ENCODE measurements around the gene PARD3.

PARD3 gene

DNA sequence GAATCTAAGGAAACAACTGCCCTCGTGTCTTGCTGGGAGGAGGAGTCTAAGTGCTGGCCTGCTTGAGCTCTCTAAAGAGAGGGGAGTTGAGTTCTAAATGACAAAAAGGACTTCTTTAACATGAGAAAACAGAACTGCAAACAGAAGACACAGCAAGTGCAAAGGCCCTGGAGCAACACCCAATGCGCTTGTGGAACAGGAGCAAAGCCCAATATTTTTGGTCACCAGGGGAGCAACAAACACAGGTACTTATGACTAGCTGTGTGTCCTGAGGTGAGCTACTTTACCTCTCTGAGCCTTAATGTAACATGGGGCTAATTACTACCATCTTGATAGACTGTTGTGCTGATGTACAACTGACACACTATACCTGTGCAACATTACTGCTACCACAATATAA lies 634.3 kb downstream of the PARD3 start:
- TF ChIP-seq, protein P1, sequence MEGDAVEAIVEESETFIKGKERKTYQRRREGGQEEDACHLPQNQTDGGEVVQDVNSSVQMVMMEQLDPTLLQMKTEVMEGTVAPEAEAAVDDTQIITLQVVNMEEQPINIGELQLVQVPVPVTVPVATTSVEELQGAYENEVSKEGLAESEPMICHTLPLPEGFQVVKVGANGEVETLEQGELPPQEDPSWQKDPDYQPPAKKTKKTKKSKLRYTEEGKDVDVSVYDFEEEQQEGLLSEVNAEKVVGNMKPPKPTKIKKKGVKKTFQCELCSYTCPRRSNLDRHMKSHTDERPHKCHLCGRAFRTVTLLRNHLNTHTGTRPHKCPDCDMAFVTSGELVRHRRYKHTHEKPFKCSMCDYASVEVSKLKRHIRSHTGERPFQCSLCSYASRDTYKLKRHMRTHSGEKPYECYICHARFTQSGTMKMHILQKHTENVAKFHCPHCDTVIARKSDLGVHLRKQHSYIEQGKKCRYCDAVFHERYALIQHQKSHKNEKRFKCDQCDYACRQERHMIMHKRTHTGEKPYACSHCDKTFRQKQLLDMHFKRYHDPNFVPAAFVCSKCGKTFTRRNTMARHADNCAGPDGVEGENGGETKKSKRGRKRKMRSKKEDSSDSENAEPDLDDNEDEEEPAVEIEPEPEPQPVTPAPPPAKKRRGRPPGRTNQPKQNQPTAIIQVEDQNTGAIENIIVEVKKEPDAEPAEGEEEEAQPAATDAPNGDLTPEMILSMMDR (IDR thresholded peaks at IDR 0.05; ENCODE audit: low read depth, low read length, missing control alignments) = no peak
- DNase-seq (ENCODE audit: low read depth) = no peak
- no peak overlapping the region for H3K4me3 ChIP-seq (ENCODE audit: low read depth, low read length)

GRCh38 chr10:34179280-34179679 lies 635.8 kb downstream of the PARD3 start:
- TF ChIP-seq, protein P1 (IDR thresholded peaks at IDR 0.05; ENCODE audit: low read depth, low read length, missing control alignments) = no peak
- DNase-seq (ENCODE audit: low read depth) = no peak

DNA sequence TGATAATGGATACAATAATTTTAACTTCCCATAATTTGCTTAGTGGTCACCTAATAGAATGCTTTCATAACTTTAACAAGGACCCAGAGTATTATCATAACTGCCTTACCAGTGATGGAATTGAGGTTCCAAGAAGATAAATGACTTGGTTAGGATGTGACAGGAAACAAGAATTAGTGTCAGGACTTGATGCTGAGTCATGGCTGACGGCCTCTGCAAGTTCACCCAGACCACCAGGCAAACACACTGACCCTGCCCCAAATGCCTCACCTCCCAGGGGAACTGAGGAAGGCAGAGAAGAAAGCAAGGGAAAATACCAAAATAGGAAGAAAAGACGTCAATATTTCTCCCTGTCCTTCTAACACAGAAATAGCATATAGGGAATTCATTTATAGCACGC lies 636.3 kb downstream of the PARD3 start:
- H3K4me3 ChIP-seq (ENCODE audit: low read depth, low read length) = no peak overlapping the region
- TF ChIP-seq, protein P1 (IDR thresholded peaks at IDR 0.05; ENCODE audit: low read depth, low read length, missing control alignments) = no peak
- DNase-seq (ENCODE audit: low read depth) = no peak

More at GRCh38 chr10:34179280-34179679, 635.8 kb downstream of the PARD3 start:
- H3K4me3 ChIP-seq (ENCODE audit: low read depth, low read length) = no peak overlapping the region

DNA sequence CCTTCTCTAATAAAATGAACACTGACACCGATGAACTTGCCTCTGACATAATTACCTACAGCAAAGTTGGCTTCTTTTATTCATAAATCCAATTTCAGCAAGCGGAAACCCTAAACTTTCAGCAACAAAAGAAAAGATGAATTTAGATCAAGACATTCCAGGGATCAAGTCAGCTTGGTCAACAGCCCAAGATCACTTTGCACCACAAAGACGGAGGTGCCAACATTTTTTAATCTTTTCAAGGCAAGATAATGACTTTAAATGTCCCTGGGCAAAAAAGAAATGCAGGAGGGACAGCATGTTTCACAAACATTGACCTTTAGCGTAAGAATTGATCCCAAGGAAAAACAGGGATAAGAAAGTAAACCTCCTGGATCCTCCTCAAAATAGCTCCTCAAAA lies 636.9 kb downstream of the PARD3 start:
- TF ChIP-seq, protein P1 (IDR thresholded peaks at IDR 0.05; ENCODE audit: low read depth, low read length, missing control alignments) = no peak
- no peak for DNase-seq (ENCODE audit: low read depth)
- H3K4me3 ChIP-seq (ENCODE audit: low read depth, low read length) = no peak overlapping the region

GRCh38 chr10:34177445-34177844 lies 637.7 kb downstream of the PARD3 start:
- no peak for DNase-seq (ENCODE audit: low read depth)
- TF ChIP-seq, protein P1 (IDR thresholded peaks at IDR 0.05; ENCODE audit: low read depth, low read length, missing control alignments) = no peak
- no peak overlapping the region for H3K4me3 ChIP-seq (ENCODE audit: low read depth, low read length)

GRCh38 chr10:34176351-34176750 lies 638.7 kb downstream of the PARD3 start:
- no peak overlapping the region for H3K4me3 ChIP-seq (ENCODE audit: low read depth, low read length)
- DNase-seq (ENCODE audit: low read depth) = no peak
- TF ChIP-seq, protein P1 (IDR thresholded peaks at IDR 0.05; ENCODE audit: low read depth, low read length, missing control alignments) = no peak

- no peak overlapping the region for H3K4me3 ChIP-seq (ENCODE audit: low read depth, low read length)
- no peak for DNase-seq (ENCODE audit: low read depth)
- TF ChIP-seq, protein P1 (IDR thresholded peaks at IDR 0.05; ENCODE audit: low read depth, low read length, missing control alignments) = no peak
Measured at GRCh38 chr10:34175121-34175520, 640.0 kb downstream of the PARD3 start.

Data from GM12864 (cell line).